Endothelial cell of umbilical vein (primary cell): Measurements from ENCODE around the gene CYP2S1.
"Not testable (repeated sequence)": the region's sequence is repeated elsewhere in the genome, so short reads cannot be mapped to it uniquely, and the experiment has no call there.

Source experiments
- EZH2 ChIP-seq: IDR thresholded peaks from 2 replicates; pipeline ENCODE4 v1.6.1; 2012; ENCODE audit warnings: borderline replicate concordance, low read depth, mild to moderate bottlenecking, moderate library complexity, low read length, inconsistent platforms; ENCODE audit not compliant: severe bottlenecking
- JUN ChIP-seq: IDR thresholded peaks from 2 replicates; pipeline ENCODE4 v1.6.1; 2011; ENCODE audit warnings: borderline replicate concordance, low read depth; ENCODE audit not compliant: insufficient read length, insufficient read depth
- MYC ChIP-seq: IDR thresholded peaks from one replicate; pipeline ENCODE4 v1.6.1; 2011; ENCODE audit warnings: mild to moderate bottlenecking, low read depth, low read length
- POLR2A ChIP-seq: IDR thresholded peaks from 2 replicates; pipeline ENCODE4 v1.6.1; 2012; ENCODE audit warnings: low read depth, mild to moderate bottlenecking, control low read depth, low read length
- POLR2AphosphoS5 ChIP-seq: IDR thresholded peaks from 2 replicates; pipeline ENCODE4 v1.6.1; 2012; ENCODE audit warnings: low read depth, mild to moderate bottlenecking, control low read depth, low read length, moderate library complexity; ENCODE audit not compliant: insufficient read depth
- TF ChIP-seq, protein P1 (sequence below), 2 donors: IDR thresholded peaks; 1 replicate in 1 of 2; 2 replicates in 1 of 2; pipeline ENCODE4 v1.5.1; 2011; ENCODE audit warnings: low read length in 2 of 2, mild to moderate bottlenecking in 2 of 2, moderate library complexity in 2 of 2, control low read depth in 1 of 2, inconsistent platforms in 1 of 2, low read depth in 1 of 2; ENCODE audit not compliant: insufficient read depth in 1 of 2; ENCODE audit errors: extremely low read depth in 1 of 2

DNA sequence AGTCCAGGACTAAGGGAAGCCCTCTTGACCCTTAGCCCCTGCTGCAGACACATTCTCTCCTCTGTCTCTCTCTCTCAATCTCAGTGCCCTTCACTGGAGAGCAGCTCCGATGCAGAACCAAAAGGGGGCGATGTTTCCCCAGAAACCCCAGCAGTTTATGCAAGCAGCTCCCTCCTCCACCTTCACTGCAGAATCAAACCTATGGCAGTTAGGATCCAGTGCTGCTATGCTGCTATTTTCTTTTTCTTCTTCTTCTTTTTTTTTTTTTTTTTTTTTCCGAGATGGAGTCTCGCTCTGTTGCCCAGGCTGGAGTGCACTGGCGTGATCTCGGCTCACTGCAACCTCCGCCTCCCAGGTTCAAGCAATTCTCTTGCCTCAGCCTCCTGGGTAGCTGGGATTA lies 11.3 kb downstream of the CYP2S1 start:
- TF ChIP-seq, protein P1, sequence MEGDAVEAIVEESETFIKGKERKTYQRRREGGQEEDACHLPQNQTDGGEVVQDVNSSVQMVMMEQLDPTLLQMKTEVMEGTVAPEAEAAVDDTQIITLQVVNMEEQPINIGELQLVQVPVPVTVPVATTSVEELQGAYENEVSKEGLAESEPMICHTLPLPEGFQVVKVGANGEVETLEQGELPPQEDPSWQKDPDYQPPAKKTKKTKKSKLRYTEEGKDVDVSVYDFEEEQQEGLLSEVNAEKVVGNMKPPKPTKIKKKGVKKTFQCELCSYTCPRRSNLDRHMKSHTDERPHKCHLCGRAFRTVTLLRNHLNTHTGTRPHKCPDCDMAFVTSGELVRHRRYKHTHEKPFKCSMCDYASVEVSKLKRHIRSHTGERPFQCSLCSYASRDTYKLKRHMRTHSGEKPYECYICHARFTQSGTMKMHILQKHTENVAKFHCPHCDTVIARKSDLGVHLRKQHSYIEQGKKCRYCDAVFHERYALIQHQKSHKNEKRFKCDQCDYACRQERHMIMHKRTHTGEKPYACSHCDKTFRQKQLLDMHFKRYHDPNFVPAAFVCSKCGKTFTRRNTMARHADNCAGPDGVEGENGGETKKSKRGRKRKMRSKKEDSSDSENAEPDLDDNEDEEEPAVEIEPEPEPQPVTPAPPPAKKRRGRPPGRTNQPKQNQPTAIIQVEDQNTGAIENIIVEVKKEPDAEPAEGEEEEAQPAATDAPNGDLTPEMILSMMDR (IDR thresholded peaks at IDR 0.05; ENCODE audit: extremely low read depth in 1 of 2, insufficient read depth in 1 of 2, low read depth in 1 of 2, low read length in 2 of 2) = peak; percentile 89 to 92
- TF ChIP-seq POLR2A, EZH2, MYC, POLR2AphosphoS5, JUN: not testable (repeated sequence)
